PFSK-1 (cell line): Measurements from ENCODE around the gene HOXA9.

Experiments
- POLR2AphosphoS5 ChIP-seq: IDR thresholded peaks from 2 replicates; pipeline ENCODE4 v1.6.1; 2012; ENCODE audit warnings: low read depth, mild to moderate bottlenecking, control low read depth, low read length, moderate library complexity
- SIN3A ChIP-seq: IDR thresholded peaks from 2 replicates; pipeline ENCODE4 v1.6.1; 2012; ENCODE audit warnings: mild to moderate bottlenecking, low read length, moderate library complexity, borderline replicate concordance; ENCODE audit not compliant: insufficient read depth
- TAF1 ChIP-seq: IDR thresholded peaks from 2 replicates; pipeline ENCODE4 v1.6.1; 2012; ENCODE audit warnings: low read length, control low read depth, borderline replicate concordance; ENCODE audit not compliant: insufficient read depth
- TF ChIP-seq, protein P1 (sequence below), 2 experiments: IDR thresholded peaks; 2 replicates each; pipeline versions ENCODE4 v1.6.1 to v1.8.0; 2011 to 2012; ENCODE audit warnings: low read depth in 2 of 2, low read length in 2 of 2, control low read depth in 1 of 2, inconsistent platforms in 1 of 2, mild to moderate bottlenecking in 1 of 2, moderate library complexity in 1 of 2; ENCODE audit not compliant: insufficient read depth in 1 of 2

DNA sequence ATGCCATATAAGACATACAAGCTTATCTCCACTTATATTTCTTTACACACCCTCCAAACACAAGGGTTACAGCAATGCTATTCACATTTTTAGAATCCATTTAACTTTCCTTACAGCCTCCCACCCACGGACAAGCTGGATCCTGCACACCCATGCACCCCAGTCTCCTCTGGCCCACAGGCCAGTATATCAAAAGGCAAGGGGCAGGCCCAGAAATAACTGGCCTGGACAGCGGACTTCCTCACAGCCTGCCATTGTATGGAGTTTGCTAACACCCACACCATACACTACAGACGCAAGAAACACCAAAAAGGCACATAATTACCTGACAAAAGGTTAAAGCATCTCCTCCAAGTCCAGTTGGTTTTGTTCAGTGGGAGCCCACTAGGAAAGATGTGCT lies 46.8 kb downstream of the HOXA9 start:
- TF ChIP-seq POLR2AphosphoS5, result no peak
- TF ChIP-seq TAF1, result no peak
- TF ChIP-seq, protein P1, sequence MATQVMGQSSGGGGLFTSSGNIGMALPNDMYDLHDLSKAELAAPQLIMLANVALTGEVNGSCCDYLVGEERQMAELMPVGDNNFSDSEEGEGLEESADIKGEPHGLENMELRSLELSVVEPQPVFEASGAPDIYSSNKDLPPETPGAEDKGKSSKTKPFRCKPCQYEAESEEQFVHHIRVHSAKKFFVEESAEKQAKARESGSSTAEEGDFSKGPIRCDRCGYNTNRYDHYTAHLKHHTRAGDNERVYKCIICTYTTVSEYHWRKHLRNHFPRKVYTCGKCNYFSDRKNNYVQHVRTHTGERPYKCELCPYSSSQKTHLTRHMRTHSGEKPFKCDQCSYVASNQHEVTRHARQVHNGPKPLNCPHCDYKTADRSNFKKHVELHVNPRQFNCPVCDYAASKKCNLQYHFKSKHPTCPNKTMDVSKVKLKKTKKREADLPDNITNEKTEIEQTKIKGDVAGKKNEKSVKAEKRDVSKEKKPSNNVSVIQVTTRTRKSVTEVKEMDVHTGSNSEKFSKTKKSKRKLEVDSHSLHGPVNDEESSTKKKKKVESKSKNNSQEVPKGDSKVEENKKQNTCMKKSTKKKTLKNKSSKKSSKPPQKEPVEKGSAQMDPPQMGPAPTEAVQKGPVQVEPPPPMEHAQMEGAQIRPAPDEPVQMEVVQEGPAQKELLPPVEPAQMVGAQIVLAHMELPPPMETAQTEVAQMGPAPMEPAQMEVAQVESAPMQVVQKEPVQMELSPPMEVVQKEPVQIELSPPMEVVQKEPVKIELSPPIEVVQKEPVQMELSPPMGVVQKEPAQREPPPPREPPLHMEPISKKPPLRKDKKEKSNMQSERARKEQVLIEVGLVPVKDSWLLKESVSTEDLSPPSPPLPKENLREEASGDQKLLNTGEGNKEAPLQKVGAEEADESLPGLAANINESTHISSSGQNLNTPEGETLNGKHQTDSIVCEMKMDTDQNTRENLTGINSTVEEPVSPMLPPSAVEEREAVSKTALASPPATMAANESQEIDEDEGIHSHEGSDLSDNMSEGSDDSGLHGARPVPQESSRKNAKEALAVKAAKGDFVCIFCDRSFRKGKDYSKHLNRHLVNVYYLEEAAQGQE (IDR thresholded peaks at IDR 0.05; ENCODE audit: insufficient read depth in 1 of 2, low read depth in 2 of 2, low read length in 2 of 2), result no peak
- TF ChIP-seq SIN3A, result no peak
